Liver (tissue), 3 donors: ENCODE results near the gene SYNM.
"Not testable (repeated sequence)": the region's sequence is repeated elsewhere in the genome, so short reads cannot be mapped to it uniquely, and the experiment has no call there.

ENCODE experiments used
- FOXA1 ChIP-seq: IDR thresholded peaks from 2 replicates; pipeline ENCODE4 v1.6.1; 2016; ENCODE audit warnings: antibody characterized with exemption
- GABPA ChIP-seq, 2 donors: IDR thresholded peaks in 1 of 2; conservative IDR thresholded peaks in 1 of 2; 2 replicates each; pipeline ENCODE4 v1.6.1; 2016; ENCODE audit warnings: antibody characterized with exemption in 2 of 2, mild to moderate bottlenecking in 1 of 2, moderate library complexity in 1 of 2
- JUND ChIP-seq, 2 donors: IDR thresholded peaks; 2 replicates each; pipeline ENCODE4 v1.6.1; 2016; ENCODE audit warnings: antibody characterized with exemption in 2 of 2
- NR2F2 ChIP-seq: IDR thresholded peaks from 2 replicates; pipeline ENCODE4 v1.6.1; 2016; ENCODE audit warnings: antibody characterized with exemption
- RAD21 ChIP-seq, 2 donors: IDR thresholded peaks; 2 replicates each; pipeline ENCODE4 v1.6.1; 2016; ENCODE audit warnings: antibody characterized with exemption in 2 of 2, mild to moderate bottlenecking in 2 of 2
- RXRA ChIP-seq, 2 donors: IDR thresholded peaks; 2 replicates each; pipeline ENCODE4 v1.6.1; 2017 to 2018; ENCODE audit warnings: antibody characterized with exemption in 2 of 2, mild to moderate bottlenecking in 1 of 2
- SP1 ChIP-seq: IDR thresholded peaks from 2 replicates; pipeline ENCODE4 v1.6.1; 2018; ENCODE audit warnings: antibody characterized with exemption, mild to moderate bottlenecking
- TAF1 ChIP-seq: conservative IDR thresholded peaks from 2 replicates; pipeline ENCODE4 v1.6.1; 2016; ENCODE audit warnings: antibody characterized with exemption, mild to moderate bottlenecking
- YY1 ChIP-seq: IDR thresholded peaks from 2 replicates; pipeline ENCODE4 v1.6.1; 2016; ENCODE audit warnings: antibody characterized with exemption, mild to moderate bottlenecking
- TF ChIP-seq, protein P1 (sequence below): fragments of 150-350 bp; IDR thresholded peaks from 2 replicates; pipeline ENCODE4 v1.5.1; 2017; ENCODE audit warnings: improper control_type of control experiment, low read depth, low read length; ENCODE audit not compliant: missing input control
- TF ChIP-seq, protein P2 (sequence below): IDR thresholded peaks from 2 replicates; pipeline ENCODE4 v1.6.1; 2016; ENCODE audit warnings: antibody characterized with exemption
- TF ChIP-seq, protein P3 (sequence below): IDR thresholded peaks from 2 replicates; pipeline ENCODE4 v1.6.1; 2016; ENCODE audit warnings: antibody characterized with exemption
- TF ChIP-seq, protein P4 (sequence below): IDR thresholded peaks from 2 replicates; pipeline ENCODE4 v1.6.1; 2016; ENCODE audit warnings: antibody characterized with exemption
- TF ChIP-seq, protein P5 (sequence below): IDR thresholded peaks from 2 replicates; pipeline ENCODE4 v1.6.1; 2016; ENCODE audit warnings: antibody characterized with exemption, mild to moderate bottlenecking
- donor health status: healthy.
- donor health status: healthy.

DNA sequence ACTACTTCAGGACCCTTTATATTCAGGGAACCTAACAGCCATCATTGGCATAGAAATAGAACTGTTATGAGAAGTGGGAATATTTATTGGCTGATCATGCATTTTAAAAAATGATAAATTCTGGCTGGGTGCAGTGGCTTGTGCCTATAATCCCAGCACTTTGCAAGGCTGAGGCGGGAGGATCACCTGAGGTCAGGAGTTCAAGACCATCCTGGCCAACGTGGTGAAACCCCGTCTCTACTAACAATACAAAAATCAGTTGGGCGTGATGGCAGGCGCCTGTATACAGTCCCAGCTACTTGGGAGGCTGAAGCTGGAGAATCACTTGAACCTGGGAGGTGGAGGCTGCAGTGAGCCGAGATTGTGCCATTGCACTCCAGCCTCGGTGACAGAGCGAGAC is 6.8 kb downstream of the SYNM start:
- TF ChIP-seq, protein P1, sequence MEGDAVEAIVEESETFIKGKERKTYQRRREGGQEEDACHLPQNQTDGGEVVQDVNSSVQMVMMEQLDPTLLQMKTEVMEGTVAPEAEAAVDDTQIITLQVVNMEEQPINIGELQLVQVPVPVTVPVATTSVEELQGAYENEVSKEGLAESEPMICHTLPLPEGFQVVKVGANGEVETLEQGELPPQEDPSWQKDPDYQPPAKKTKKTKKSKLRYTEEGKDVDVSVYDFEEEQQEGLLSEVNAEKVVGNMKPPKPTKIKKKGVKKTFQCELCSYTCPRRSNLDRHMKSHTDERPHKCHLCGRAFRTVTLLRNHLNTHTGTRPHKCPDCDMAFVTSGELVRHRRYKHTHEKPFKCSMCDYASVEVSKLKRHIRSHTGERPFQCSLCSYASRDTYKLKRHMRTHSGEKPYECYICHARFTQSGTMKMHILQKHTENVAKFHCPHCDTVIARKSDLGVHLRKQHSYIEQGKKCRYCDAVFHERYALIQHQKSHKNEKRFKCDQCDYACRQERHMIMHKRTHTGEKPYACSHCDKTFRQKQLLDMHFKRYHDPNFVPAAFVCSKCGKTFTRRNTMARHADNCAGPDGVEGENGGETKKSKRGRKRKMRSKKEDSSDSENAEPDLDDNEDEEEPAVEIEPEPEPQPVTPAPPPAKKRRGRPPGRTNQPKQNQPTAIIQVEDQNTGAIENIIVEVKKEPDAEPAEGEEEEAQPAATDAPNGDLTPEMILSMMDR, result not testable (repeated sequence)
- TF ChIP-seq RAD21 (IDR thresholded peaks at IDR 0.05); YY1; TAF1; SP1; GABPA (IDR thresholded peaks at IDR 0.05 in 1 of 2, conservative IDR thresholded peaks at IDR 0.05 in 1 of 2); JUND (IDR thresholded peaks at IDR 0.05); FOXA1; RXRA (IDR thresholded peaks at IDR 0.05); NR2F2: not testable (repeated sequence)
- TF ChIP-seq, protein P2, sequence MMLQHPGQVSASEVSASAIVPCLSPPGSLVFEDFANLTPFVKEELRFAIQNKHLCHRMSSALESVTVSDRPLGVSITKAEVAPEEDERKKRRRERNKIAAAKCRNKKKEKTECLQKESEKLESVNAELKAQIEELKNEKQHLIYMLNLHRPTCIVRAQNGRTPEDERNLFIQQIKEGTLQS, result not testable (repeated sequence)
- TF ChIP-seq, protein P3, sequence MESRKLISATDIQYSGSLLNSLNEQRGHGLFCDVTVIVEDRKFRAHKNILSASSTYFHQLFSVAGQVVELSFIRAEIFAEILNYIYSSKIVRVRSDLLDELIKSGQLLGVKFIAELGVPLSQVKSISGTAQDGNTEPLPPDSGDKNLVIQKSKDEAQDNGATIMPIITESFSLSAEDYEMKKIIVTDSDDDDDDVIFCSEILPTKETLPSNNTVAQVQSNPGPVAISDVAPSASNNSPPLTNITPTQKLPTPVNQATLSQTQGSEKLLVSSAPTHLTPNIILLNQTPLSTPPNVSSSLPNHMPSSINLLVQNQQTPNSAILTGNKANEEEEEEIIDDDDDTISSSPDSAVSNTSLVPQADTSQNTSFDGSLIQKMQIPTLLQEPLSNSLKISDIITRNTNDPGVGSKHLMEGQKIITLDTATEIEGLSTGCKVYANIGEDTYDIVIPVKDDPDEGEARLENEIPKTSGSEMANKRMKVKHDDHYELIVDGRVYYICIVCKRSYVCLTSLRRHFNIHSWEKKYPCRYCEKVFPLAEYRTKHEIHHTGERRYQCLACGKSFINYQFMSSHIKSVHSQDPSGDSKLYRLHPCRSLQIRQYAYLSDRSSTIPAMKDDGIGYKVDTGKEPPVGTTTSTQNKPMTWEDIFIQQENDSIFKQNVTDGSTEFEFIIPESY, result not testable (repeated sequence)
- TF ChIP-seq, protein P4, sequence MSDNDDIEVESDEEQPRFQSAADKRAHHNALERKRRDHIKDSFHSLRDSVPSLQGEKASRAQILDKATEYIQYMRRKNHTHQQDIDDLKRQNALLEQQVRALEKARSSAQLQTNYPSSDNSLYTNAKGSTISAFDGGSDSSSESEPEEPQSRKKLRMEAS, result not testable (repeated sequence)
- TF ChIP-seq, protein P5, sequence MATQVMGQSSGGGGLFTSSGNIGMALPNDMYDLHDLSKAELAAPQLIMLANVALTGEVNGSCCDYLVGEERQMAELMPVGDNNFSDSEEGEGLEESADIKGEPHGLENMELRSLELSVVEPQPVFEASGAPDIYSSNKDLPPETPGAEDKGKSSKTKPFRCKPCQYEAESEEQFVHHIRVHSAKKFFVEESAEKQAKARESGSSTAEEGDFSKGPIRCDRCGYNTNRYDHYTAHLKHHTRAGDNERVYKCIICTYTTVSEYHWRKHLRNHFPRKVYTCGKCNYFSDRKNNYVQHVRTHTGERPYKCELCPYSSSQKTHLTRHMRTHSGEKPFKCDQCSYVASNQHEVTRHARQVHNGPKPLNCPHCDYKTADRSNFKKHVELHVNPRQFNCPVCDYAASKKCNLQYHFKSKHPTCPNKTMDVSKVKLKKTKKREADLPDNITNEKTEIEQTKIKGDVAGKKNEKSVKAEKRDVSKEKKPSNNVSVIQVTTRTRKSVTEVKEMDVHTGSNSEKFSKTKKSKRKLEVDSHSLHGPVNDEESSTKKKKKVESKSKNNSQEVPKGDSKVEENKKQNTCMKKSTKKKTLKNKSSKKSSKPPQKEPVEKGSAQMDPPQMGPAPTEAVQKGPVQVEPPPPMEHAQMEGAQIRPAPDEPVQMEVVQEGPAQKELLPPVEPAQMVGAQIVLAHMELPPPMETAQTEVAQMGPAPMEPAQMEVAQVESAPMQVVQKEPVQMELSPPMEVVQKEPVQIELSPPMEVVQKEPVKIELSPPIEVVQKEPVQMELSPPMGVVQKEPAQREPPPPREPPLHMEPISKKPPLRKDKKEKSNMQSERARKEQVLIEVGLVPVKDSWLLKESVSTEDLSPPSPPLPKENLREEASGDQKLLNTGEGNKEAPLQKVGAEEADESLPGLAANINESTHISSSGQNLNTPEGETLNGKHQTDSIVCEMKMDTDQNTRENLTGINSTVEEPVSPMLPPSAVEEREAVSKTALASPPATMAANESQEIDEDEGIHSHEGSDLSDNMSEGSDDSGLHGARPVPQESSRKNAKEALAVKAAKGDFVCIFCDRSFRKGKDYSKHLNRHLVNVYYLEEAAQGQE, result not testable (repeated sequence)
